SK-N-SH treated with all-trans-retinoic acid at 6 μM for 48 hours (cell line): Measurements from ENCODE around the gene PPP2R5D.

ENCODE experiments used
- ATAC-seq: fragments of 200-7000 bp; cut with Tn5 transposase; 3 replicates; pipeline ENCODE4 v1.9.1; 2020; ENCODE audit warnings: mild to moderate bottlenecking, moderate library complexity
- BACH2 ChIP-seq: fragments of 250-450 bp; sonication (Bioruptor Pico); IDR thresholded peaks from 2 replicates; pipeline ENCODE4 v1.9.0; 2021; ENCODE audit warnings: mild to moderate bottlenecking, borderline replicate concordance
- CREB5 ChIP-seq: fragments of 250-450 bp; sonication (Bioruptor Pico); IDR thresholded peaks from 2 replicates; pipeline ENCODE4 v1.5.1; 2020; ENCODE audit warnings: low read depth, mild to moderate bottlenecking, moderate library complexity
- CSDC2 ChIP-seq: fragments of 250-450 bp; sonication (Bioruptor Pico); IDR thresholded peaks from 2 replicates; pipeline ENCODE4 v1.5.0; 2020; ENCODE audit warnings: mild to moderate bottlenecking, moderate library complexity
- CSRNP3 ChIP-seq: fragments of 250-450 bp; sonication (Bioruptor Pico); IDR thresholded peaks from 2 replicates; pipeline ENCODE4 v1.5.1; 2021; ENCODE audit warnings: mild to moderate bottlenecking, moderate library complexity
- ESRRG ChIP-seq: fragments of 250-450 bp; sonication (Bioruptor Pico); IDR thresholded peaks from 2 replicates; pipeline ENCODE4 v1.6.1; 2021; ENCODE audit warnings: mild to moderate bottlenecking
- GLIS3 ChIP-seq: fragments of 250-450 bp; sonication (Bioruptor Pico); IDR thresholded peaks from 2 replicates; pipeline ENCODE4 v1.5.0; 2020; ENCODE audit warnings: mild to moderate bottlenecking, moderate library complexity
- ISL1 ChIP-seq: fragments of 250-450 bp; sonication (Bioruptor Pico); IDR thresholded peaks from 2 replicates; pipeline ENCODE4 v2.1.2; 2022; ENCODE audit warnings: mild to moderate bottlenecking, moderate library complexity
- OSR1 ChIP-seq: fragments of 250-450 bp; sonication (Bioruptor Pico); IDR thresholded peaks from 2 replicates; pipeline ENCODE4 v1.8.0; 2022; ENCODE audit warnings: moderate library complexity, mild to moderate bottlenecking, inconsistent platforms
- PATZ1 ChIP-seq: fragments of 250-450 bp; sonication (Bioruptor Pico); IDR thresholded peaks from 2 replicates; pipeline ENCODE4 v1.8.0; 2020; ENCODE audit warnings: mild to moderate bottlenecking, moderate library complexity, borderline replicate concordance
- POU6F1 ChIP-seq: fragments of 250-450 bp; sonication (Bioruptor Pico); IDR thresholded peaks from 2 replicates; pipeline ENCODE4 v1.8.0; 2021; ENCODE audit warnings: low read depth, mild to moderate bottlenecking, moderate library complexity, borderline replicate concordance
- RARB ChIP-seq: fragments of 250-450 bp; sonication (Bioruptor Pico); IDR thresholded peaks from 2 replicates; pipeline ENCODE4 v1.8.0; 2021; ENCODE audit warnings: mild to moderate bottlenecking, moderate library complexity
- SNAI2 ChIP-seq: fragments of 250-450 bp; sonication (Bioruptor Pico); IDR thresholded peaks from 2 replicates; pipeline ENCODE4 v1.5.0; 2020; ENCODE audit warnings: mild to moderate bottlenecking, moderate library complexity
- TOX ChIP-seq: fragments of 250-450 bp; sonication (Bioruptor Pico); IDR thresholded peaks from 2 replicates; pipeline ENCODE4 v1.8.0; 2021; ENCODE audit warnings: mild to moderate bottlenecking, moderate library complexity, borderline replicate concordance
- TSHZ2 ChIP-seq: fragments of 250-450 bp; sonication (Bioruptor Pico); IDR thresholded peaks from 2 replicates; pipeline ENCODE4 v1.5.0; 2020; ENCODE audit warnings: mild to moderate bottlenecking, moderate library complexity
- ZC3H10 ChIP-seq: fragments of 250-450 bp; sonication (Bioruptor Pico); IDR thresholded peaks from 2 replicates; pipeline ENCODE4 v1.5.1; 2021; ENCODE audit warnings: mild to moderate bottlenecking, moderate library complexity
- ZFP3 ChIP-seq: fragments of 250-450 bp; sonication (Bioruptor Pico); IDR thresholded peaks from 2 replicates; pipeline ENCODE4 v1.5.0; 2020; ENCODE audit warnings: mild to moderate bottlenecking, moderate library complexity
- ZFP30 ChIP-seq: fragments of 450-650 bp; formaldehyde crosslinking; IDR thresholded peaks from 2 replicates; pipeline ENCODE4 v1.5.0; 2022; ENCODE audit warnings: mild to moderate bottlenecking, moderate library complexity
- ZNF70 ChIP-seq: fragments of 450-650 bp; formaldehyde crosslinking; IDR thresholded peaks from 2 replicates; pipeline ENCODE4 v1.5.0; 2020; ENCODE audit warnings: mild to moderate bottlenecking, moderate library complexity
- ZNF8 ChIP-seq: fragments of 450-650 bp; formaldehyde crosslinking; IDR thresholded peaks from 2 replicates; pipeline ENCODE4 v1.5.0; 2020; ENCODE audit warnings: mild to moderate bottlenecking, moderate library complexity

Gene PPP2R5D

GRCh38 chr6:43020847-43021246 lies 36.5 kb downstream of the PPP2R5D start:
- ATAC-seq = peak; percentile 7

GRCh38 chr6:43021270-43022047 lies 37.1 kb downstream of the PPP2R5D start, which contains the start of gene RRP36:
Gene RRP36, plus strand, starts transcription at chr6:43021623. Its CDS starts 32 bp downstream, at chr6:43021655.
- peak; percentile 94 for ATAC-seq
- TF ChIP-seq CSRNP3 (CRISPR knock-in tag) (no peak), ZNF70 (CRISPR knock-in tag) (no peak), GLIS3 (0 out of 2 replicates have a peak, but pooled peaks have one; percentile 37)

More at GRCh38 chr6:43020847-43021246, 36.5 kb downstream of the PPP2R5D start:
- TF ChIP-seq RARB (no peak), TOX (CRISPR knock-in tag) (no peak), ZFP30 (CRISPR knock-in tag) (no peak)

GRCh38 chr6:43024436-43024835 lies 40.1 kb downstream of the PPP2R5D start:
- no peak for ATAC-seq
- TF ChIP-seq SNAI2 (no peak), BACH2 (CRISPR knock-in tag) (no peak), CSDC2 (no peak), RARB (no peak), PATZ1 (no peak), ZNF8 (CRISPR knock-in tag) (no peak), ZFP30 (CRISPR knock-in tag) (no peak)

GRCh38 chr6:43026365-43026764 lies 42.0 kb downstream of the PPP2R5D start:
- ATAC-seq = no peak
- TF ChIP-seq CSRNP3 (CRISPR knock-in tag) (no peak), ESRRG (CRISPR knock-in tag) (no peak), ISL1 (no peak), ZFP3 (CRISPR knock-in tag) (no peak), TSHZ2 (no peak), ZNF8 (CRISPR knock-in tag) (no peak), CSDC2 (no peak), OSR1 (no peak), SNAI2 (no peak), ZC3H10 (CRISPR knock-in tag) (no peak)

- ATAC-seq = no peak
- no peak for TF ChIP-seq CREB5 (CRISPR knock-in tag)
- no peak for TF ChIP-seq POU6F1 (CRISPR knock-in tag)
- TF ChIP-seq ZFP30 (CRISPR knock-in tag) = no peak
- no peak for TF ChIP-seq ZC3H10 (CRISPR knock-in tag)
- TF ChIP-seq PATZ1 = no peak
These were observed 44.8 kb downstream of the PPP2R5D start for GRCh38 chr6:43029120-43029519.
